Stimulated activated CD8-positive, alpha-beta memory T cell treated with anti-CD3 and anti-CD28 coated beads, Interleukin-2, amount 100 ng/mL, for 1 hour (primary cell): ENCODE data around the gene ITGA11.

Experiments used
- DNase-seq, 2 donors: peaks; one replicate each; pipeline ENCODE4 v3.0.0-alpha.2; 2020; ENCODE audit warnings: low read depth in 2 of 2

The ITGA11 gene

DNA sequence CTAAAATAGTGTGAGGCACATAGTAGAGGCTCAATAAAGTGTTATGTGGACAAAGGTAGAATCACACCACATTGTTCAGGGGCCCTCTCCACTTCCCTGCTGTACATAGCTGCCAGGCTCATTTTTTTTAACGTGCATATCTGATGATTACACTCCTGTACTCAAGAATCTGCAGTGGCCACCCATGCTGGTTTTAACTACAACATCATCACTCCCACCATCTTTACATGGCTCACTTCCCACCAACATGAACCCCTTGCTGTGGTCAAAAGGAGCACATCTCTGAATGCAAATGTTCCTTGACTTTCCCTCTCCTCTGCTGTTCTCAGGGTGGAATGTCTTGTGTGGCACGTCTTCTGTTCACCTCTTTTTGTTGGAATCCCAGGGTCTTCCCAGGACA, 77.7 kb downstream of the ITGA11 start:
- DNase-seq, result no peak

DNA sequence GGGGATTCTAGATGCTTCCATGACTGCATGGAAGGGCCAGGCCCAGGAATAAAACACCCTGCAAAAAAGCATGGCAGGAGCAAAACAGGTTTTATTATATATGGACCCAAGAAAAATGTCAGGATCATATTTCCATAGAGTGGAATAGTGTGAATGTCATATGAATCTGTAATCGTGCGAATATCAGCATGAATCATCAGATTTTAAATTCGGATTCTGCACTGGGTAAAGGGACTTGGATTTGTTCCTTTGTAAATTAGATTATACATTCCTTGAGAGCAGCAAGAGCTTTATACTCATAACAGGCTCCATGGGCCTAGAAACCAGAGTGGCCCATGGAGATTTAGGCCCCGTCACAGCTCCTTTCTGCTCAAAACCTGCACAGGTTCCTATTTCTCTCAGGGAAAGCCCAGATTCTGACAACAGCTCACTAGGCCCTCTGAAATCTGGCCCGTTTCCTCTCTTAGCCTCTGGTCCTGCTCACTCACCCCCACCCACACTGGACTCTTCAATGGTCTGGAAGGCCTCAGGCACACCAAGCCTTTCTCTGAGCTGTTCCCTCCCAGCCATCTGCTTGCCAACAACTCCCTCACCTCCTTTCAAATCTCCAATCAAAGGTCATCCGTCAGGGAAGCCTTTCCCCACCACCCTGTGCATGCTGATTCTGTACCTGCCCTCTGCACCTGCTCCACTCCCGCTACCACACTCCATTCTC, 78.4 kb downstream of the ITGA11 start:
- no peak for DNase-seq

DNA sequence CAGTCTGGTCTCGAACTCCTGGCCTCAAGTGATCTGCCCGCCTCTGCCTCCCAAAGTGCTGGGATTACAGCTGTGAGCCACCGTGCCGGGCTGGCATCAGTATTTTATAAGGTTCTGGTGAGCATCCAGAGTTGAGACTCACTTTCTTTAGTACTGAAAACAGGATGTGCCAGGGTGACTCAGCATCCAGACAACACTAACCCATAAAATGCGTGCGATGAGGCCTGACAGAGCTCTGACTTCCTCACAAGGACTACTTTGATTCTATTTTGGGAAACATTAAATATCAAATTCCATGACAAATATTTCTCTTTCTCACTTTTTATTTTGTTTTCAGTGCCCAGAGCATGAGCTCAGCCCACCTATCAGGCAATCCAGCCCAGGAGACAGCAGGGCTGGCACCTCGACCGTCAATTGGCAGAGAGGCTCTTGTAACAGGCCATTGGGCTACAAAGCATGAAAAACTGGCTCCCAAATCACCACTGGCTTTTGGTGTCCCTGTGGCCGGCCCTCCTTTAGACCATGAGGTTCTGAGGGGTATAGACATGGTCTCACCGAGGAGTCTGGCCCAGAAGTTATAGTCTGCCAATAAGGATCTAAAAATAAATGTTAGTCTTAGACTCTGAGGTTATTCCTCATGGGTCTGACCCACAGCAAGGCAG, 79.4 kb downstream of the ITGA11 start:
- no peak for DNase-seq

DNA sequence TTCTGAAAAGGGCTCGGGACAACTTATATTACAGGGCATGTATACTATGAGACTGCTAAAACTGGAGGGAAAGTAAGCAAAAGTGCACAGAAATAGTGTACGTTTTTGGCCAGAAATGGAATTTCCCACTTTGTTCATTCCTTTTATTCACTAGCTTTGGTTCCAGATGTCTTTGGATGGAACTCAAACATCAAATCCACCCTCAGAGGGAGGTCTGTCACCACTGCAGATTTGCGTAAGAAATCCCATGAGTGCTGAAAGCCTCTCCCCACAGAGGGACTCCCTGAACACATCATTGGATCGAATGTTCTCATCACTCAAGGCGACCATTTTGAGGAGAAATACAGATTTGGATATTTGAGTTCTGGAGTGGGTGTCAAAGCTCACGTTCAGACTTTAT, 82.8 kb downstream of the ITGA11 start:
- no peak for DNase-seq

DNA sequence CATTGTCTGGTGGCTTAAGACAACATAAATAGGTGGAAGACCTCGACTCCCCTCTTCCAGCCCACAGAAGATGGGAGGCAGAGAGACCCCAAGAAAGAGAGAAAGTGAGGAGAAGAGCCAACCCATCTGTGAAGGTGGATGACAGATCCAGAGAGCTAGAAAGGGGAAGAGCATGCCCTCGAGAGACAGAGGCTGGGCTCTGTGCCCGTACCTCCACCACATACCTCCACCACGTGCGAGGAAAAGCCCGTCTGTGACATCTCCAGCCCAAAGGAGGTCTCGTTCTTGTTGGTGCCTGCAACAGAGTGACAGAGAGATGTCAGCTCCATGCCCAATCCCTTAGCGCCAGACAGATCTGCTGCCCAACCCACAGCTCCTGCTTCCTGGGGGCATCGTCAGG, 83.4 kb downstream of the ITGA11 start:
- no peak for DNase-seq

DNA sequence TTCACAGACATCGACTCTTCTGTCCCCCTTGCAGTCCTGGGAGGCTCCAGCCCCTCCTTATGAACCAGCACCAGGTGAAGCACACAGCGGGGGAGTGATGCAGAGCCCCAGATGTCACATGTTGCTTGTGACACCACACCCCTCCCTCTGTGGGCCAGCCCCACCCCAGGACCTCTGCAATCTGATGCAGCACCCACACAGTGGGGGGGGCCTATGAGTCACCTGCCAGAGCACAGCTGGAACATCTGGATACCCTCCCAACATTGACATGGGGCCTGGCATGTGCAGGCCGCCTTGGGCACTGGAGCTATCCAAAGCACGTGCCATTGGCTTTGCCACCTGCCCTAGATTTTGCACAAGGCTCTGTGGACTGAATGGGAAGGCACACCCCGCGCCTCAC, 83.9 kb downstream of the ITGA11 start:
- no peak for DNase-seq

DNA sequence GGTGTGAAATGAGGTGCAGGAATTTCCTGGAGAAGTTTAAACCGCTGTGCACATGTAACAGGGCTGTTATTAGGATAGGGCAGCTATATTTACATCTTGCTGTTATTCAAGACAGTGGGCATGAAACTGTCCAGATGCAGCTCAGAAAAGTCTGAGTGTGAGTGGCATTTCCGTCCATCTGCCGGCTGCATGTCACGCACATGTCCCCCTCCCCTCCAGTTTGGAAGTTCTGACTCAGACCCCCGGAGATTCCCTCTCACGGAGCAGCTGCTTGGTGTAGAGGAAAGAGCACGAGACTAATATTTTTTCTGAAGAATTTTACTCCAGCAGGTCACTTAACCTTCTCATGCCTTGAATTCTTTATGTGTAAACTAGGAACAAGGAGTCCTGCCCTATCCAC, 84.6 kb downstream of the ITGA11 start:
- no peak for DNase-seq

DNA sequence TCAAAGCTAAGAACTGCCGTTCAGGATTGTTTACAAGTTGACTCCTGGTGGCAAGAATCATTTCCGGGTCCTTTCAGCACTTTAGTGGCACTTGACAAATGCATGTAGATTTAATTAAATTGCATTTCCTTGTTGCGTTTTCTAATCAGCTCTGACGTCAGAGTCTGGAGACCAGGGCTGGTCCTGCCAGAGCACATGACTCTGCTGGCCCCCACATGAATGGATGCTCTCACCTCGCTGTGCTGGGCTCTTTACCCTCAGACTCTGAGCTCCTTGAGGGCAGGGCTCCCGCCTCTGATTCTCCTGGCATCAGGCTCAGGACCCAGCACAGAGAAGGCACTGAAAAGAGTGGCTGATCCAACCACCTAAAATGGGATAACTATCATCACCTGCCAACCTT, 85.0 kb downstream of the ITGA11 start:
- DNase-seq, result no peak

DNA sequence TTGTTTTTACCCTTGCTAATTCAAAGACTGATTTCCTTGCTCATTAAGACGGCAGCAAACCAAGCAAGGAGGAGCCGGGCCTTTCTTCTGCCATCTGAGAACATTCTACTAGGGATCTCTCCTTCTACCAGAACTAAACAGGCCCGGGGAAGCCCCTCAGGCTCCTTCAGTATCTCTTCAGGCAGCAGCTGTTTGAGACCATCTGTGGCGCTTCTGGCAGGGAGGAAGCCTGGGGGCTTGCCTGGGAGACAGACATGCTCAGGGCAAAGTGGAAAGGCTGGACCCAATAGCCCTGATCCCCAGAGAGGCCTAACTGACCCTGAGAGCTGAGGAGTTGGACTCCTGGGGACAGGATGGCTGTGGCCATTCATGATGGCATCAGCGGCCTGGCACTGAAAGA, 86.5 kb downstream of the ITGA11 start:
- DNase-seq, result no peak

DNA sequence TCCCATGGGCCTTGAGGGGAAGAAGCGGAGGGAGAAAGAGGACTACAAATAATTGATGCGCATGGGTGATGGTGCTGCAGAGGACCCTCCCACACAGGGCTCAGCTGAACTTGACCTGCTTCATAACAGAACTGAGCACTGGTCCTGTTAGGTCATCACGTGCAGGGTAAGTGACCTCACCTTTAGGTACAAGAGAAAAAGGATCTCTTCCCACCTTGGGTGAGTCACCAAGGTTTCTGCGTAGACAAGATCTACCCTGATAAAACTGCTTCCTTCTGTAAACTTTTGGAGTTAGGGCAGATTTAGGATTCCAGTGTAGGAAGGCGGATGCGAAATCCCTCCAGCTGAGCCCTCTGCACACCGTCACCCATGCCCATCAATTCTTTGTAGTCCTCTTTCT, 87.4 kb downstream of the ITGA11 start:
- no peak for DNase-seq

DNA sequence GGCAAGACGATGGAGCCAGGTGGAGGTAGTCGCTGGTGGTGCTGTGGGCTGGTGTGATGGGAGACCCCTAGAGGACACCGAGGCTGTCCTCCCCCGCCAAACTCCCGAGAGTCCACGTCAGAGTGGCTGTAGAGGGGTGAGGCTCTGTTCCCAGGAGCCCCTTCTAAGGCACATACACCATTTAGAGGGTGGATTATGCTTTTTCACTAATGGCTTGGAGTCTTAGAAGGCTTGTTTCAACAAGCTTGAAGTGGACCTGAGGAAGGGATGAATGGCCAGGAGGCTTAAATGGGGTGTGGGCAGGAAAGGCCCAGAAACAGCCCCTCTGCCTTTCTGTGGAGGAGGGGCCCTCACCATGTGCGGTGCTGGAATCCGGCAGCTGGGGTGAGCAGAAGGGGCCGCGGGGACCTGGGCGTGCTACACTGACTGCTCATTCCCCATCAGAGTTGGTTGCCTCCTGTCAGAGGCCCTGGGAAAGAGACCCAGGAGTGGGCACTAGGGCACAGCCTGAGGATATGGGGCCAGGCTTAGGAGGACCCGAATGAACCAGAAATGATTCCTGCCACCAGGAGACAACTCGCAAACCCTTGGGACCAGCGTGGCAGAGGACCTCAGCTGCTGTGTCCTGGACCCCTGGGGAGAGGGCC, 88.3 kb downstream of the ITGA11 start:
- DNase-seq, result no peak

DNA sequence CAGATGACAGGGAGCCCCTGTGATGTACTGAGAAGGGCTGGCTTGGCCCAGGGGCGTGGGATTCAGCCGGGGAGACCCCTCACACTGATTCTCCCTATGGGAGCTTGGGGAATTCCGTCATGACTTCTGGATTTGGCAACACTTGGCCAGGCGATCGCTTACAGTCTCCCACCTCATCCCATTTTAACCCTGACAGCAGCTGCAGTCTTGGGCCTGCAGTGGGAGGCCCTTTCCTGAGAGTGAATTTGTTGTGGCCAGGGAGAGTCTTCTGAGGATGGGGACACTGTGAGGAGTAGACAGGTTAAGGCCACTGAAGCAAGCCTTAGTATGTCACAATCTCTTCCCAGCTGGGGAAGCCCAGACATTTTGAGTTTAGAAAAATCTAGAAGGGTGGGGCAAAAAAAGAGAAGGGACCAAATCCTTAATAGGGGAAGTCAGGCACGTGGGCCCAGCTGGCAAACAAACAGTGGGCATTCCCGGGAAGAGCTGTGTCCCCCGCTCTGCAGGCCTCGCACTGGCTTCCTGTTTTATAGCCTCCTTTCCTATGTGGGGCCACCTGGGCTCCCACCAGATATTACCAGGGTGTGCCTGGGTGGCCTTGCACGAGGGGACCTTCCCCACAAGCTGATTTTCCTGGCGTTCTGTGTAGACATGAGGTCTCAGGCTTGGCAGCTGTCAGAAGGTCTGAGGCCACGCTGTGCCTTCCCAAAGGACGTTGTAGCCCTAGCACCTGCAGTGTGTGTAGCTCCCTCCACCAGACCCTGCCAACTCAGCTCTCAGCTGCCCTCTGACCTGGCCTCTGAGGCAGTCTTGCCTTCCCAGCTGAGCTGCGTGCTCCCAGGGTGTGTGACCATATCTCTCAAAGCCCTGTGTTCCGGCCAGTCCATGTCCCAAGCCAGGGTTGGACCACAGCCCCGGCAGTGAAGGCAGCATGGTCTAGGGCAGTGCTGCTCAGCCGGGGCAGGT, 89.9 kb downstream of the ITGA11 start:
- no peak for DNase-seq

DNA sequence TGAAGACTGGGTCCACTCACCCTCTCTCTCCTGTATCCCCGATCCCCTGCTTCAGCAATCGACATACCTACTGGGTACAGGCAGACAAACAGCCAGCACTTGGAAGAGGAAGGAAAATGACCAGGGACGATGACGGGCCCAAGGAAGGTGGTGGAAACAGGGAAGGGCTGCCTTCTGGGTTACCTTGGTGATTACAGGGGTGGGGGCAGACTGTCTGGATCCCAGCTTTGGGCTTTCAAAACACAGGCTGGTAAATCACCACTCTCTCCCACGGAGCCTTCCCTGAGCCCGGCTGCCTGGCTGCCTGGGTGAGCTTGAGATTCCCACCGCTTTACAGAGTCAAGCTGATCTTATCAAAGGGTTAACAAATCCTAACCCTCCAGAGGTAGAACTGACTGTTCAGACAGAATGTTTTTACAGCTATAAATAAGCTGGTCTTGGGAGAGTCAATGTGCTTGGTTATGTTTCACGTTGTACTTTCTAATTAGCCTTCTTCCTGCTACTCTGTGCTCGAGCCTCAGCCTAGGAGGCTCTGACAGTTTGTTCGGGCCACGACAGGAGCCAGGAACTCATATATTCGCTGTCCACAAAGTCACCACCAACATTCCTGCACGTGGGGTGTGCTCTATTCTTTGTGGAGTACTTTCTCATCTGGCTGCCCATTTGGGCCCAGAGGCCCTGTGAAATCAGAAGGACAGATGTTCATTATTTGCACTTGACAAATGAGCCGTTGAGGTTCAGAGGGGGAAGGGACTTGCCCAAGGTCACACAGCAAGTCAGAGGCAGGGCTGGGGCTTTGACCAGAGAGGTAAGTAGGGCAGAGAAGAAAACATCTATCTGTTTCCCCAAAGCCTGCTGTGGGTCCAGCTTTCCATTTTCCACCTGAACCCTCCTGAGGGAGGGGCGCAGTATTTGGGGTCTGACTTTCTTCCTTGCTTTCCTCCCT, 91.0 kb downstream of the ITGA11 start:
- no peak for DNase-seq

DNA sequence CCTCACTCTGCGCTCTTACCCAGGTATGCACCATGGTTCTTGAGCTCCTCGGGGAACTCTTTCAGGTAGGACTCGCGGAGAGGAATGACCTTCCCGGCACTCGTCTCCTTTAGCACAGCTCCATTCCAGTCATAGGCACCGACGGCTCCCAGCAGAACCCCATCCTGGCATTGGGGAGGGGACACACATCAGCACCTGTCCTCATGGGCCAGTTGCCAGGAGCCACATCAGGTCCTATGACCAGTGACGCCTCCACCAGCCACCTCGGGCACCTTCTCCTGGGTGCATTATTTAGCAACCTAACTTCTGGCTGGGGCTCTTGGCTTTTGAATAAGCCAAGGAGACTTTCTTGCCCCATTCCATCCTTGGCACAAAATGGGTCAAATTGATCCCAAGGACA, 92.5 kb downstream of the ITGA11 start:
- DNase-seq, result no peak

DNA sequence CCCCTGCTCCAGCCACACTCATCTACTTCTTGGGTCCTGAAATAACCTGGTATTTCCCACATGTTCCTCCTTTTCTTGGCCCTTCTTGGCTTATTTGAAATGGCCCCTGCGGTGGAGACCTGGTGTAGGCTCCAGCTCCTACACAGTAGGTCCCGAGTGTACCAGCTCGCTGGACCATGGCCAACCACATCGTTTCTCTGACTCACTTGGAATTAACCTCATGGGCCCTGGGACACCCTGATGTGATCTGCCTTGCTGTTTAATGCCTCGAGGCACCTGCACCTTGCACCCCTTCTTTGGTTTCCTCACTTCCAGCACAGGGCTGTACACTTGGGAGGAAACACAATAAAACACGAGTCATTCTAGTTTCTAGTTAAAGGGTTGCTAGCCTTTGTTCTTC, 94.1 kb downstream of the ITGA11 start:
- no peak for DNase-seq

DNA sequence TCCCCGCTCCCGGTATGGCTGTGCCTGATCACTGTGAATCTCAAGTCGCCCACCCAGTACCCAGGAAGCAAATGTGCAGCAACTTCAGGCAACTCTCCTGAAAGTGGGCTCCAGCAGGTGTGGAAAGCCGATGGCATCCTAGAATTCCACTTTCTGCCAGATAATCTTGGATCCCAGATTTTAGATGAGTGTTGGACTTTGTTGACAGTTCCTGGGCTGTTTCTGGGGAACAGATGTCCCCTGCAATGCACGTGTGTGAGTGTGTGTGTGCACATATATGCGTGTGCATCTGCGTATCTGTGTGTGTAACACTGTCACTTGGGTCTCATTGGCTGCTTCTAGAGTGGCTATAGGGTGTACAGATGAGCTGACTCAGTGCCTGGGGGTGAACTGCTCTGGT, 95.4 kb downstream of the ITGA11 start:
- DNase-seq, result no peak

DNA sequence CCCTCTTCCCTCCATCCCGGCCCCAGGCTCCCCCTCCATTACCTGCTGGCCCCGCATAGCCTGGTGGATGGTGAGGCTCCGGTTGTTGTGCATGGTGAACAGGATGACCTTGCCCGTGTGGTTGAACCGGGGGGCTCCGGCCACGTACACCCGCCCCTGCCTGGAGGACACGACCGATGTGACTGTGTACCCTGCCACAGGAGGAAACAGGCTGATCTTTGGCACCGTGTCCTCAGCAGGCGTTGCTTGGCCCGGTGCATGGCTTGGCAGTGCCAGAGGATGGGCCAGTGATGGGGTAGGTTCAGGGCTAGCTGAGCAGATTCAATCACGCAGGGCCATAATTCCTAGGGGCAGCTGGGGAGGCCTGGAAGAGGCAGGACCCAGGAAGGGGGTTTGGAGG, 96.3 kb downstream of the ITGA11 start:
- DNase-seq, result no peak

DNA sequence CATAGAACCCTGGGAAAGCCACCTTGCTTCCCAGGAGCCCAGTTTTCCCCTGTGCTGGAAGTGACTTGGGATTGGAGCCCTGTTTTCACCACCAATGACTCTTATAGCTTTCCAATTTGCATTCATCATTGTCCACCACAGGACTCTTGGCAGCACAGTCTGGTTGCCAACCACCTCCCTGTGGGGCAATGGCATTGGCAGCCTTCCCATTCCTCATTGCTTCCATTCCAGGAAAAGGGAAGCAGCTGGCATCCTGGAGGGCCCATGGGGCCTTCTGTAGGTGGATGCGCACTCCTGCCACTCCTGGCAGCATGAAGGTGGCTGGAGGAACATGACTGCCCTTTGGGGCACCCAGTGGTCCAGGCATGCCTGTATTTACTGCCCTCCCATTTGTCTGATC, 96.7 kb downstream of the ITGA11 start:
- no peak for DNase-seq

DNA sequence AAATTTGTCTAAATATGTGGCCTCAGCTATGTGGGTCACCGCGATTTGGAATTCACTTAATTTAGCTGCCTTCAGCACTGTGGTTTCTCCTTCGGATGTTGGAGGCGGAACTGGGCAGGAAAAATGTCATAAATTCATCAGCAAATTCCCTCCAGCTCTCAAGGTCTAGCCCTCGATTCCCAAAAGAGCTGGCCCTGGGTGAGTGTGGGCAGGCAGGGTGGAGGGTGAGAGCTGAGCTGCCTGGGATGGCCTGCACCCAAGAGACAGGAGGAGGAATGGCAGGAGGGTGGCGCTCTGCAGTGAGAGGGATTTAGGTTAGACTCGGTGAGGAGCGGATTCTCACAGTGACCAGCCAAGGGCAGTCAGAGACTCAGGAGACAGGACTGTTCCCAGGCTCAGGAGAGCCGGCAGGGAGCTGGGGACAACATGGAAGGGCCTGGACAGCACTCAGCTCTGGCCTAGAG, 97.3 kb downstream of the ITGA11 start:
- DNase-seq, result no peak

DNA sequence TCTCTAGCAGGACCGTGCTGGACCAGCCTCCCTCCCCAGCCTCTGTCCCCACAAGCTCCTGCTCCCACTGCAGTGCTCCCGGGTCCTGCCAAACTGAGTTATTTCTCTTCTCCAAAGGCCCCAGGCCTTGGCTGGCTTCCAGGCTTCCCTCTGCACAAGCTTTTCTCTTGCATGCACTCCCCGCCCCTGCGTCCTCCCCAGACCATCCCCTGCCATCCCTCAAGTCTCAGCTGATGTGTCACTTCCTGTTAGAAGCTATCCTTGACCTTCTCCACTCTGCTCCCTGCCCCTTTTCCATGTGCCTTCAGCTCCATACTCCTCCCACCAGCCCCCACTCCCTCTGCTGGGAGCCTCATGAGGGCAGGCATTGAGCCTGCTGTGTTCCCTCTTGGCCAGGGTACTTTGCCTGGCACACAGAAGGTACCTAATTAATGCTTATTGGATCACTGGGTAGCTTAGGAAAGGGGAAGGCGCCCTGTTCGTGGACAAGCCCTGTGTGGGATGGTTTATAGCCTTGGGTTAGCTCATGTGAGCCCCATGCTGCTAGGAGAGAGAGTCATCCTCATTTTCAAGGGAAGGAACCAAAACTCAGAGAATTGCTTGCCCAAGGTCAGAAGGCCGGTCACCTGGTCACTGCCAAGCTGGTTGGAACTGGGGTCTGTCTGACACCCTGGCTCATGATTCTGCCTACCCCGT, 98.0 kb downstream of the ITGA11 start:
- DNase-seq, result no peak
